Caco-2 (cell line): ENCODE results near the gene PRCC. TPM values are rescaled to one million over a fixed set of nuclear protein-coding genes. Genes with fewer than 3 reads are reported as not detected.

Source experiments
- Bru-seq: library from RNA; stranded (reverse); fragments of 400-500 nt; gene quantifications from one replicate; lab custom pipeline; 2021; lab: Mats Ljungman, UMichigan
- BruChase-seq, 2 experiments: library from RNA; stranded (reverse); fragments of 400-500 nt; gene quantifications; one replicate each; lab custom pipeline; 2021; lab: Mats Ljungman, UMichigan
- BruUV-seq: library from RNA; stranded (reverse); fragments of 400-500 nt; replicated peaks from 2 replicates; lab custom pipeline; 2021; lab: Mats Ljungman, UMichigan
- CTCF ChIA-PET: fragments of 300-600 bp; sonication (Branson Sonifier 250); formaldehyde crosslinking; loops from one replicate; lab custom pipeline; 2022; ENCODE audit warnings: antibody characterized with exemption; lab: Charles Lee
- POLR2A ChIA-PET: fragments of 300-600 bp; sonication (Branson Sonifier 250); formaldehyde crosslinking; loops from one replicate; lab custom pipeline; 2022; ENCODE audit warnings: antibody characterized with exemption; lab: Charles Lee
- DNase-seq, 2 experiments: peaks; one replicate each; pipeline versions ENCODE4 v3.0.0 to v3.0.0-alpha.2; 2020 to 2022
- H3K27me3 ChIP-seq: replicated peaks from 2 replicates; pipeline ENCODE4 v1.6.0; 2011; ENCODE audit warnings: low read length; ENCODE audit not compliant: control insufficient read depth, insufficient read depth
- H3K36me3 ChIP-seq: 2 replicates; pipeline ENCODE4 v1.5.1; 2011; ENCODE audit warnings: low read length; ENCODE audit not compliant: control insufficient read depth, insufficient read depth
- H3K4me1 ChIP-seq: fragments of 250-450 bp; sonication (Bioruptor Pico); 2 replicates; pipeline ENCODE4 v1.5.1; 2020; ENCODE audit warnings: mild to moderate bottlenecking
- H3K4me3 ChIP-seq: 2 replicates; pipeline ENCODE4 v1.5.1; 2011; ENCODE audit warnings: low read depth, mild to moderate bottlenecking, control low read depth, low read length
- H3K9me3 ChIP-seq: fragments of 250-450 bp; sonication (Bioruptor Pico); 2 replicates; pipeline ENCODE4 v1.5.1; 2020; ENCODE audit warnings: mild to moderate bottlenecking, moderate library complexity
- H3K27ac Mint-ChIP-seq: one replicate; pipeline ENCODE4 v1.8.0; 2022; ENCODE audit warnings: mixed read lengths; ENCODE audit not compliant: unreplicated experiment
- H3K27me3 Mint-ChIP-seq: one replicate; pipeline ENCODE4 v1.8.0; 2022; ENCODE audit warnings: mixed read lengths; ENCODE audit not compliant: insufficient read depth, unreplicated experiment
- H3K36me3 Mint-ChIP-seq: one replicate; pipeline ENCODE4 v1.8.0; 2022; ENCODE audit warnings: mild to moderate bottlenecking, mixed read lengths; ENCODE audit not compliant: insufficient read depth, unreplicated experiment
- H3K4me1 Mint-ChIP-seq: one replicate; pipeline ENCODE4 v1.8.0; 2022; ENCODE audit warnings: low read depth, mixed read lengths; ENCODE audit not compliant: unreplicated experiment
- H3K4me3 Mint-ChIP-seq: one replicate; pipeline ENCODE4 v1.8.0; 2022; ENCODE audit warnings: mild to moderate bottlenecking, moderate library complexity, mixed read lengths; ENCODE audit not compliant: unreplicated experiment
- H3K9me3 Mint-ChIP-seq: one replicate; pipeline ENCODE4 v1.8.0; 2022; ENCODE audit warnings: mixed read lengths; ENCODE audit not compliant: unreplicated experiment
- CTCF ChIP-seq, 2 experiments: fragments of 200-600 bp in 1 of 2; IDR thresholded peaks; 1 replicate in 1 of 2; 2 replicates in 1 of 2; pipeline versions ENCODE4 v1.5.1 to v1.8.0; 2011 to 2022; ENCODE audit warnings: antibody characterized with exemption in 1 of 2, control low read depth in 1 of 2, inconsistent platforms in 1 of 2, low read depth in 1 of 2, low read length in 1 of 2, mild to moderate bottlenecking in 1 of 2, moderate library complexity in 1 of 2; ENCODE audit not compliant: insufficient read depth in 1 of 2, severe bottlenecking in 1 of 2, unreplicated experiment in 1 of 2
- intact Hi-C: fragments of 100-400 bp; cut with micrococcal nuclease; formaldehyde crosslinking; loops from one replicate; pipeline ENCODE4 v1.10.0; 2022; ENCODE audit not compliant: unreplicated experiment
- long read RNA-seq: library from polyadenylated mRNA; stranded (forward); transcript quantifications from one replicate; pipeline ENCODE4 v2.0.0, GENCODE V29; 2022
- total RNA-seq: library from RNA; stranded (reverse); gene quantifications from 2 replicates; pipeline ENCODE4 v1.2.3, GENCODE V29; 2022

PRCC gene
- 94.4 and 101 TPM in 2 replicates for total RNA-seq
- Bru-seq, nascent RNA, result percentile 87 among the genes with signal in this experiment
- BruChase-seq, experiment 1, labeled RNA remaining after a 2-hour chase, result percentile 88 among the genes with signal in this experiment
- percentile 89 among the genes with signal in this experiment for BruChase-seq, experiment 2, labeled RNA remaining after a 6-hour chase
- long read RNA-seq, transcript PRCC-201 (7 exons, 2,105 nt), result major isoform, 303 of 351 reads
- long read RNA-seq, partial matches to known transcripts, result 21 of 351 reads
- long read RNA-seq, other reads (novel, unspliced or antisense), result 27 of 351 reads

GRCh38 chr1:156767101-156767878 is at the start of gene PRCC:
Gene PRCC, plus strand, starts transcription at chr1:156767535. Its CDS starts 237 bp downstream, at chr1:156767772.
- intact Hi-C loops, result loop anchor here (1.0 kb wide), 5 partner anchors 16 to 78 kb away; partner anchors contain the start of genes HDGF, ISG20L2, METTL25B and MRPL24
- ChIA-PET POLR2A (interaction anchor here (0.5 to 2.6 kb wide), 10 partner anchors 9 to 1487 kb away, joined by 3 to 28 read pairs (median 8); partner anchors contain the start of genes HDGF, ISG20L2, METTL25B and MRPL24), CTCF (interaction anchor here (0.6 to 1.4 kb wide), 8 partner anchors 15 to 78 kb away, joined by 3 to 13 read pairs (median 4); partner anchors contain the start of genes HDGF, ISG20L2, METTL25B and MRPL24)
- H3K9me3 Mint-ChIP-seq, result no peaks in the 10 kb centered on the region
- BruUV-seq, result TSS peak; percentile 39
- H3K4me1 Mint-ChIP-seq, result peaks cover 39% of the 10 kb centered on the region
- H3K27me3 Mint-ChIP-seq, result no peaks in the 10 kb centered on the region
- Histone ChIP-seq H3K4me3 (peak within 1 kb of the TSS; percentile 93), H3K4me1 (peaks cover 8% of the 10 kb centered on the region; the same call in 1 of the 2 replicates), H3K36me3 (peaks cover 4% of the 10 kb centered on the region), H3K27me3 (no peaks in the 10 kb centered on the region), H3K9me3 (no peaks in the 10 kb centered on the region)
- peaks cover 27% of the 10 kb centered on the region for H3K36me3 Mint-ChIP-seq
- TF ChIP-seq CTCF (IDR thresholded peaks at IDR 0.05; ENCODE audit: insufficient read depth in 1 of 2, low read depth in 1 of 2, low read length in 1 of 2, severe bottlenecking in 1 of 2, unreplicated experiment in 1 of 2), result no peak
- DNase-seq, result peak; percentile 98 to 99
- no peak within 1 kb of the TSS for H3K27ac Mint-ChIP-seq
- no peak within 1 kb of the TSS for H3K4me3 Mint-ChIP-seq

- POLR2A ChIA-PET, result no interaction called here
- Mint-ChIP-seq H3K27ac (no peak overlapping the region), H3K9me3 (no peaks in the 10 kb centered on the region), H3K27me3 (no peaks in the 10 kb centered on the region), H3K4me1 (no peaks in the 10 kb centered on the region), H3K36me3 (peaks cover 22% of the 10 kb centered on the region), H3K4me3 (no peak overlapping the region)
- no peak overlapping the region for H3K4me3 ChIP-seq
- no peak for TF ChIP-seq CTCF (IDR thresholded peaks at IDR 0.05; ENCODE audit: insufficient read depth in 1 of 2, low read depth in 1 of 2, low read length in 1 of 2, severe bottlenecking in 1 of 2, unreplicated experiment in 1 of 2)
- no TSS peak for BruUV-seq
- no peaks in the 10 kb centered on the region for H3K9me3 ChIP-seq
- intact Hi-C loops, result no loop called here
- peaks cover 5% of the 10 kb centered on the region; the same call in 1 of the 2 replicates for H3K4me1 ChIP-seq
- peaks cover 4% of the 10 kb centered on the region for H3K36me3 ChIP-seq
- no peaks in the 10 kb centered on the region for H3K27me3 ChIP-seq
- CTCF ChIA-PET, result interaction anchor here (1.0 to 2.1 kb wide), 2 partner anchors 14 to 31 kb away, joined by 7 to 14 read pairs; no protein-coding TSS in a partner anchor
- no peak for DNase-seq
Observed at GRCh38 chr1:156721131-156721530, 46.2 kb upstream of the PRCC start.

- Mint-ChIP-seq H3K4me3 (no peak overlapping the region), H3K4me1 (no peaks in the 10 kb centered on the region), H3K36me3 (peaks cover 22% of the 10 kb centered on the region), H3K9me3 (no peaks in the 10 kb centered on the region), H3K27me3 (no peaks in the 10 kb centered on the region), H3K27ac (no peak overlapping the region)
- H3K4me3 ChIP-seq, result no peak overlapping the region
- intact Hi-C loops, result no loop called here
- H3K27me3 ChIP-seq, result no peaks in the 10 kb centered on the region
- POLR2A ChIA-PET, result no interaction called here
- peaks cover 4% of the 10 kb centered on the region for H3K36me3 ChIP-seq
- no TSS peak for BruUV-seq
- no peak for DNase-seq
- no peaks in the 10 kb centered on the region for H3K9me3 ChIP-seq
- no peak for TF ChIP-seq CTCF (IDR thresholded peaks at IDR 0.05; ENCODE audit: insufficient read depth in 1 of 2, low read depth in 1 of 2, low read length in 1 of 2, severe bottlenecking in 1 of 2, unreplicated experiment in 1 of 2)
- CTCF ChIA-PET, result interaction anchor here (1.0 to 2.1 kb wide), 2 partner anchors 15 to 32 kb away, joined by 7 to 14 read pairs; no protein-coding TSS in a partner anchor
- H3K4me1 ChIP-seq, result peaks cover 5% of the 10 kb centered on the region; the same call in 1 of the 2 replicates
Observed at GRCh38 chr1:156721535-156721934, 45.8 kb upstream of the PRCC start.
